Pancreas (tissue), 10 donors: ENCODE measurements around the gene SLC30A7. TPM values are rescaled to one million over a fixed set of nuclear protein-coding genes. Genes with fewer than 3 reads are reported as not detected.
A peak's percentile ranks its signal among the peaks of the same experiment; 100 is the strongest.
"Not testable (repeated sequence)": the region's sequence is repeated elsewhere in the genome, so short reads cannot be mapped to it uniquely, and the experiment has no call there.

Experiments used
- ATAC-seq, 4 donors: fragments of 200-7000 bp; cut with Tn5 transposase; one replicate each; pipeline versions ENCODE4 v1.8.0 to v1.9.1; 2020; ENCODE audit warnings: mild to moderate bottlenecking in 4 of 4, moderate library complexity in 4 of 4
- DNase-seq, 6 donors: peaks; one replicate each; pipeline ENCODE4 v3.0.0-alpha.2; 2020
- FAIRE-seq: peaks from 2 replicates; lab custom pipeline; 2012; peaks lifted over from hg19 to GRCh38; lab: Jason Lieb, UNC
- H3K27ac ChIP-seq, 4 donors: fragments of 200-600 bp; sonication (generic); 1 replicate in 3 of 4; 2 replicates in 1 of 4; pipeline versions ENCODE4 v1.5.0 to v1.8.0; 2020
- H3K27me3 ChIP-seq, 4 donors: fragments of 200-600 bp; one replicate each; pipeline ENCODE4 v1.8.0; 2021
- H3K36me3 ChIP-seq, 3 donors: fragments of 200-600 bp; sonication (generic) in 1 of 3; one replicate each; pipeline versions ENCODE4 v1.5.0 to v1.8.0; 2020 to 2021
- H3K4me1 ChIP-seq, 3 donors: fragments of 200-600 bp; one replicate each; pipeline ENCODE4 v1.8.0; 2021
- H3K4me3 ChIP-seq, 4 donors: fragments of 200-600 bp; sonication (generic) in 2 of 4; one replicate each; pipeline versions ENCODE4 v1.5.0 to v1.8.0; 2020 to 2021
- H3K9me3 ChIP-seq, 4 donors: fragments of 200-600 bp; one replicate each; pipeline ENCODE4 v1.8.0; 2021
- CTCF ChIP-seq, 4 donors: fragments of 200-600 bp; sonication (generic) in 3 of 4; IDR thresholded peaks; one replicate each; pipeline versions ENCODE4 v1.5.0 to v1.8.0; 2021; ENCODE audit warnings: antibody characterized with exemption in 4 of 4
- WGBS, 2 donors: extraction: QIAGEN DNeasy Blood & Tissue Kit; methylation state at CpG; one replicate each; pipeline ENCODE4 v1.1.7; 2013; 5-methylcytosine and 5-hydroxymethylcytosine counted together
- intact Hi-C, 3 donors: fragments of 100-400 bp; cut with DNase I; formaldehyde crosslinking; loops; one replicate each; pipeline versions ENCODE4 v1.11.1 to v1.14.2; 2022
- polyA plus RNA-seq, 2 donors: library from polyadenylated mRNA; stranded (reverse); fragments of 200-250 nt; gene quantifications; one replicate each; pipeline ENCODE4 v1.2.3, GENCODE V29; 2013
- total RNA-seq, 6 donors: library from RNA; stranded (reverse); fragmentation: NEBNext Ultra II Directional in 4 of 6; extraction: Animal tissue kit (Norgen Biotek cat#: 25700) in 4 of 6; gene quantifications; one replicate each; pipeline versions ENCODE4 v1.2.1 to v1.2.4, GENCODE V29; 2021 to 2023
- donor health status: healthy with polysubstance abuse.
- donor health status: DM: no; HTN: no; CAD: no; lungs with moderate emphysema.
- donor health status: DM: no; HTN: no; CAD: no.
- donor health status: control.
- donor health status: control.
- donor health status: Bipolar disorder and iron deficiency.
- donor health status: DM: yes; HTN: yes; CAD: no.
- donor health status: DM: no; HTN: no; CAD: no.
- donor health status: DM: no; HTN: no; CAD: no.
- donor health status: DM: yes; HTN: yes; CAD: no.

Gene SLC30A7, protein sequence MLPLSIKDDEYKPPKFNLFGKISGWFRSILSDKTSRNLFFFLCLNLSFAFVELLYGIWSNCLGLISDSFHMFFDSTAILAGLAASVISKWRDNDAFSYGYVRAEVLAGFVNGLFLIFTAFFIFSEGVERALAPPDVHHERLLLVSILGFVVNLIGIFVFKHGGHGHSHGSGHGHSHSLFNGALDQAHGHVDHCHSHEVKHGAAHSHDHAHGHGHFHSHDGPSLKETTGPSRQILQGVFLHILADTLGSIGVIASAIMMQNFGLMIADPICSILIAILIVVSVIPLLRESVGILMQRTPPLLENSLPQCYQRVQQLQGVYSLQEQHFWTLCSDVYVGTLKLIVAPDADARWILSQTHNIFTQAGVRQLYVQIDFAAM
- total RNA-seq (10 to 100 TPM; 10.4 to 21.4 (median 14.4) TPM), polyA plus RNA-seq (1 to 10 TPM; 2.5 to 4.9 TPM)

GRCh38 chr1:100895540-100896480 is at the start of gene SLC30A7:
TSS of gene SLC30A7 (plus strand) at chr1:100896090. CDS start at chr1:100896263, 173 bp downstream.
- Histone ChIP-seq H3K4me3 (peak within 1 kb of the TSS; percentile 56 to 71 (median 64)), H3K27me3 (no peaks in the 10 kb centered on the region), H3K36me3 (peaks cover 0 to 6% (median 0%) of the 10 kb centered on the region in 3 donors), H3K27ac (peak within 1 kb of the TSS; percentile 84 to 96 (median 91)), H3K9me3 (no peaks in the 10 kb centered on the region), H3K4me1 (peaks cover 6 to 11% (median 10%) of the 10 kb centered on the region in 3 donors)
- ATAC-seq: peak; percentile 90 to 95 (median 90)
- intact Hi-C loops: no loop called here
- DNase-seq: peak; percentile 95 to 100 (median 98)
- WGBS, 2 donors: 0% methylated on average over 49 to 62 of the region's 62 CpGs
- no peak for FAIRE-seq
- TF ChIP-seq CTCF (IDR thresholded peaks at IDR 0.05): no peak

DNA sequence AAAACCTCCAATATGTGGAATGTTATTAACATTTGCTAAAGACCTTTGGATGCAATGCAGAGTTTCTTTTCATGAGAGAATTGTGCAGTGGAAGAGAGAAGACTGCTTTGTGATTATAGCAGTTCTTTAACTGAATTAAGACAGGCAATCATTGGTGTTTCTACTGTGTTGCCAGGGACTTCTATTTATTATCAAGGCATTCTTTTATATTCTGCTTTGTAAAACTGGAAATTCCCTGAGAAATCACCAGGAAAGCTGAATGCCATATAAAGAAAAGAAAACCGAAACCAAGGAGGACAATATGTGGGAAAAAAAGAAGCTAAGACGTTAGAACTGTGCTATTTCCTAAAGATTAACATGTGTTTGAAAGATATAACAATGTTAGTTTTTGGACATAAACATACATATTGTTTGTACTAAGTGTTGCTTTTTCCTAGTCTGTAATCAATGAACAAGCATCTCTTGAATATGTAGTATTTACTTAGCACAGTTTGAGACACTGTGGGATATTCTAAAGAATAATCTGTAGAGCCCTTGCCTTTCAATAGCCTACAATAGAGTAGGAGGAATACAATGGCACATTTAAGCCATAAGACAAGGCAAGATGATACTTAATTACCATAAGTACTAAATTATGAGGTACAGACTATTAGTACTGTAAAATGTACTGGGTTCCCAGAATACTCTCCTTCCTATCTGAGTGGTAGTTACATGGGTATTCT is 48.4 kb upstream of the SLC30A7 start:
- no peak for TF ChIP-seq CTCF (IDR thresholded peaks at IDR 0.05)
- Histone ChIP-seq H3K9me3 (no peaks in the 10 kb centered on the region), H3K27ac (peak overlapping the region in 2 of 4 donors; percentile 14 to 44), H3K27me3 (no peaks in the 10 kb centered on the region), H3K4me1 (peaks cover 0 to 2% (median 0%) of the 10 kb centered on the region in 3 donors), H3K4me3 (no peak overlapping the region), H3K36me3 (no peaks in the 10 kb centered on the region)
- FAIRE-seq (peak; percentile 20), ATAC-seq (peak in 1 of 4 donors; percentile 58), DNase-seq (no peak)
- WGBS, 2 donors: 10 to 14% methylated on average over 2 of the region's 2 CpGs
- intact Hi-C loops: no loop called here

GRCh38 chr1:100851726-100852125 is 44.2 kb upstream of the SLC30A7 start:
- no peak overlapping the region for H3K27ac ChIP-seq
- peaks cover 0 to 2% (median 0%) of the 10 kb centered on the region in 3 donors for H3K4me1 ChIP-seq
- no peaks in the 10 kb centered on the region for H3K36me3 ChIP-seq
- DNase-seq: no peak
- 78 to 83% methylated on average over 5 of the region's 5 CpGs for WGBS, 2 donors
- H3K27me3 ChIP-seq: no peaks in the 10 kb centered on the region
- intact Hi-C loops: no loop called here
- ATAC-seq: no peak
- no peak overlapping the region for H3K4me3 ChIP-seq
- no peak for TF ChIP-seq CTCF (IDR thresholded peaks at IDR 0.05)
- H3K9me3 ChIP-seq: no peaks in the 10 kb centered on the region
- no peak for FAIRE-seq

DNA sequence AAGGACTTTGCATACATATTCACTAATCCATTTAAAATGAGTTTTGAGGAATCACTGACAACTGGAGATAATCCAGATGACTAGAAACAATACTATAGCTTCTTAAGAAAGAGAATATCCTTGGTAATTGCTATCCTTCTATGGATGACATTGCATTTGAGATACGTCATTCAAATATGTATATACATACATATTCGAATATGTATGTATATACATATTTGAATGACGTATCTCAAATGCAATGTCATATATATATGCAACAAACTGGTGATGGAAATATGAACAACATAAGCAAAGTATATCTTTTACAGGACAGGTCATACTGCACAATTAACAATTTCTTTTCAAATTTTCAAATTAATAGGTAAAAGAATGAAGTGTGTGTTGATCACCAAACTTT is 42.9 kb upstream of the SLC30A7 start:
- ATAC-seq (no peak), FAIRE-seq (peak; percentile 95), DNase-seq (no peak)
- Histone ChIP-seq H3K9me3 (no peaks in the 10 kb centered on the region), H3K27me3 (no peaks in the 10 kb centered on the region), H3K27ac (no peak overlapping the region), H3K4me3 (no peak overlapping the region), H3K4me1 (no peaks in the 10 kb centered on the region), H3K36me3 (no peaks in the 10 kb centered on the region)
- intact Hi-C loops: no loop called here
- WGBS, 2 donors: 69 to 79% methylated on average over 3 of the region's 3 CpGs
- no peak for TF ChIP-seq CTCF (IDR thresholded peaks at IDR 0.05)

GRCh38 chr1:100855116-100855515 is 40.8 kb upstream of the SLC30A7 start:
- intact Hi-C loops, H3K9me3 ChIP-seq, H3K27ac ChIP-seq, H3K4me3 ChIP-seq, FAIRE-seq, H3K36me3 ChIP-seq, DNase-seq, H3K4me1 ChIP-seq, H3K27me3 ChIP-seq, ATAC-seq: not testable (repeated sequence)
